GM12878 (cell line): ENCODE results near the gene LYPLAL1. TPM values are rescaled to one million over a fixed set of nuclear protein-coding genes. Genes with fewer than 3 reads are reported as not detected.
A peak's percentile ranks its signal among the peaks of the same experiment; 100 is the strongest.

Experiments used
- BACH1 ChIP-seq: fragments of 450-650 bp; IDR thresholded peaks from 2 replicates; pipeline ENCODE4 v1.6.1; 2017; ENCODE audit warnings: mild to moderate bottlenecking, borderline replicate concordance
- CBX3 ChIP-seq: fragments of 200-600 bp; sonication (generic); IDR thresholded peaks from 2 replicates; pipeline ENCODE4 v1.6.1; 2016; ENCODE audit warnings: low read depth, borderline replicate concordance
- E2F8 ChIP-seq: fragments of 450-650 bp; IDR thresholded peaks from 2 replicates; pipeline ENCODE4 v1.6.1; 2018; ENCODE audit warnings: mild to moderate bottlenecking, low read depth, moderate library complexity; ENCODE audit not compliant: partially characterized antibody
- FOXM1 ChIP-seq: IDR thresholded peaks from 2 replicates; pipeline ENCODE4 v1.6.1; 2012; ENCODE audit warnings: low read depth, mild to moderate bottlenecking, inconsistent platforms, low read length, moderate library complexity
- LARP7 ChIP-seq: fragments of 450-650 bp; IDR thresholded peaks from 2 replicates; pipeline ENCODE4 v1.6.1; 2017; ENCODE audit warnings: mild to moderate bottlenecking
- MTA2 ChIP-seq: fragments of 450-650 bp; IDR thresholded peaks from 2 replicates; pipeline ENCODE4 v1.6.1; 2016; ENCODE audit warnings: low read depth, mild to moderate bottlenecking, moderate library complexity
- MYB ChIP-seq: fragments of 150-350 bp; IDR thresholded peaks from 2 replicates; pipeline ENCODE4 v1.6.1; 2014; ENCODE audit warnings: mild to moderate bottlenecking, low read depth, low read length, borderline replicate concordance
- NFIC ChIP-seq: IDR thresholded peaks from 2 replicates; pipeline ENCODE4 v1.6.1; 2012; ENCODE audit warnings: low read depth, mild to moderate bottlenecking, inconsistent platforms, low read length, moderate library complexity
- NFYA ChIP-seq: IDR thresholded peaks from 2 replicates; pipeline ENCODE4 v1.6.1; 2011; ENCODE audit warnings: low read depth, mild to moderate bottlenecking, low read length, improper control_type of control experiment, borderline replicate concordance
- POU2F2 ChIP-seq: IDR thresholded peaks from 3 replicates; pipeline ENCODE4 v1.6.1; 2011; ENCODE audit warnings: low read depth, mild to moderate bottlenecking, low read length, borderline replicate concordance
- RCOR1 ChIP-seq: conservative IDR thresholded peaks from 2 replicates; pipeline ENCODE4 v1.6.1; 2012; ENCODE audit warnings: low read depth, low read length, improper control_type of control experiment
- REST ChIP-seq: IDR thresholded peaks from 2 replicates; pipeline ENCODE4 v1.6.1; 2012; ENCODE audit warnings: mild to moderate bottlenecking, low read depth, low read length
- RUNX3 ChIP-seq: IDR thresholded peaks from 2 replicates; pipeline ENCODE4 v1.6.1; 2012; ENCODE audit warnings: low read length, inconsistent platforms
- SPI1 ChIP-seq: IDR thresholded peaks from 2 replicates; pipeline ENCODE4 v1.6.1; 2011; ENCODE audit warnings: low read depth, mild to moderate bottlenecking, low read length, moderate library complexity, borderline replicate concordance; ENCODE audit not compliant: insufficient read depth
- SUZ12 ChIP-seq: fragments of 200-600 bp; sonication (generic); IDR thresholded peaks from one replicate; pipeline ENCODE4 v1.6.1; 2018; ENCODE audit warnings: antibody characterized with exemption, mild to moderate bottlenecking; ENCODE audit not compliant: unreplicated experiment
- TCF3 ChIP-seq: IDR thresholded peaks from 2 replicates; pipeline ENCODE4 v1.6.1; 2012; ENCODE audit warnings: low read depth, mild to moderate bottlenecking, low read length, borderline replicate concordance; ENCODE audit not compliant: insufficient read depth
- ZBED1 ChIP-seq: IDR thresholded peaks from 2 replicates; pipeline ENCODE4 v1.6.1; 2016; ENCODE audit warnings: borderline replicate concordance
- ZNF24 ChIP-seq: fragments of 450-650 bp; IDR thresholded peaks from 2 replicates; pipeline ENCODE4 v1.6.1; 2017; ENCODE audit warnings: antibody characterized with exemption, mild to moderate bottlenecking
- ZNF622 ChIP-seq: fragments of 450-650 bp; IDR thresholded peaks from 2 replicates; pipeline ENCODE4 v1.6.1; 2017; ENCODE audit warnings: mild to moderate bottlenecking, inconsistent platforms
- polyA plus RNA-seq, 11 experiments: library from polyadenylated mRNA; depleted of rRNA in 4 of 11; unstranded in 6 of 11; stranded (reverse) in 5 of 11; fragments of >200 nt; fragmentation: Nextera tagmentation in 4 of 11; fragmentation: Illumina TruSeq in 1 of 11; extraction: Ambion mirVana in 4 of 11; extraction: Trizol in 1 of 11; gene quantifications; 1 replicate in 1 of 11; 2 replicates in 10 of 11; pipeline versions ENCODE4 v1.2.1 to v1.2.3, GENCODE V29; 2011 to 2016; ENCODE audit warnings: inconsistent platforms in 2 of 11, missing spikeins in 2 of 11, low read depth in 1 of 11
- total RNA-seq, 4 experiments: library from RNA; depleted of rRNA in 3 of 4; stranded (reverse); fragments of >200 nt in 3 of 4; fragmentation: Illumina TruSeq in 1 of 4; extraction: Trizol in 1 of 4; gene quantifications; 2 replicates each; pipeline versions ENCODE4 v1.2.1 to v1.2.3, GENCODE V29; 2013 to 2021
- TF ChIP-seq, protein P1 (sequence below), 3 experiments: IDR thresholded peaks in 2 of 3; conservative IDR thresholded peaks in 1 of 3; 2 replicates each; pipeline ENCODE4 v1.5.1; 2011; ENCODE audit warnings: low read depth in 3 of 3, low read length in 3 of 3, mild to moderate bottlenecking in 3 of 3, control low read depth in 2 of 3, moderate library complexity in 2 of 3, inconsistent platforms in 1 of 3, mixed read lengths in 1 of 3; ENCODE audit not compliant: control insufficient read depth in 2 of 3, insufficient read depth in 1 of 3; ENCODE audit errors: extremely low read depth in 1 of 3
- TF ChIP-seq, protein P2 (sequence below): IDR thresholded peaks from 2 replicates; pipeline ENCODE4 v1.6.1; 2012; ENCODE audit warnings: low read depth, low read length, improper control_type of control experiment

The LYPLAL1 gene
- total and polyA plus RNA-seq, 10 of the 15 experiments (the other 5 are each of a cell fraction or from before 2014, with no cell fraction given): 19.4 to 112 (median 40.5) TPM

DNA sequence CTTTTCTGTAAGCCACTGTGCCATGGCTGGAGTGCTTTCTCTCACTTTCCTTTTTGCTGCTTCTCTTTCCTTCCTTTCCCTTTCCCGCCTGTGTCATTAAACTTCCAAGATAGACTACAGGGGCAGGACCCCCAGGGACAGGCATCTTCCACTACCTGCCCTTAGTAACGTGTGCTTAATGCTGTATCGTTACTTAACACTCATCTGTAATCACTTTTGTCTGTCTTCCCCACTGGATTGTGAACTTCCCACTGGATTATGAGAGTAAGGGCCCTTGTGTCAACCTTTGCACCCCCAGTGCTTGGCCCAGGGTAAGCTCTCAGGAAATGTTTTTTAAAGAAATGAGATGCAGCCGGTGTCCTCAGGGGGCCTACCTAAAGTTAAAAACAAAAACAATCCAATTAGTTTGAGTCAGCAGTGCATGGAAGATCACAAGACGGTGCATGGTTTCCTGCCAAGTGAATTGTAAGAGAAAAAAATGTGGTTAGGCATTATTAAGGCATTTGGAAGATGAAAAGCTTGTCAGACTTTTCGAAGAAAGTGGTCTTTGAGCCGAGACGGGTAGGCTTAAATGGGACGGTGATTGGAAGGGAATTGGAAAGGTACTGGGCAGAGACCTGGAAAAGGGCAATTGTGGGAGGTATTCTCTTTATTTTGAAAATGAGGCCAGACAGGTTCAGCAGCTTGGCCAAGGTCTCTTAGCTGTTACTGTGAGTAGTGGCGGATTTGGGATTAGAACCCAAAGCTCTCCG lies 958 bp downstream of the LYPLAL1 start (continued):
- no peak for TF ChIP-seq LARP7
- TF ChIP-seq NFIC: peak; percentile 46; the same call in 1 of the 2 replicates
- TF ChIP-seq, protein P1, sequence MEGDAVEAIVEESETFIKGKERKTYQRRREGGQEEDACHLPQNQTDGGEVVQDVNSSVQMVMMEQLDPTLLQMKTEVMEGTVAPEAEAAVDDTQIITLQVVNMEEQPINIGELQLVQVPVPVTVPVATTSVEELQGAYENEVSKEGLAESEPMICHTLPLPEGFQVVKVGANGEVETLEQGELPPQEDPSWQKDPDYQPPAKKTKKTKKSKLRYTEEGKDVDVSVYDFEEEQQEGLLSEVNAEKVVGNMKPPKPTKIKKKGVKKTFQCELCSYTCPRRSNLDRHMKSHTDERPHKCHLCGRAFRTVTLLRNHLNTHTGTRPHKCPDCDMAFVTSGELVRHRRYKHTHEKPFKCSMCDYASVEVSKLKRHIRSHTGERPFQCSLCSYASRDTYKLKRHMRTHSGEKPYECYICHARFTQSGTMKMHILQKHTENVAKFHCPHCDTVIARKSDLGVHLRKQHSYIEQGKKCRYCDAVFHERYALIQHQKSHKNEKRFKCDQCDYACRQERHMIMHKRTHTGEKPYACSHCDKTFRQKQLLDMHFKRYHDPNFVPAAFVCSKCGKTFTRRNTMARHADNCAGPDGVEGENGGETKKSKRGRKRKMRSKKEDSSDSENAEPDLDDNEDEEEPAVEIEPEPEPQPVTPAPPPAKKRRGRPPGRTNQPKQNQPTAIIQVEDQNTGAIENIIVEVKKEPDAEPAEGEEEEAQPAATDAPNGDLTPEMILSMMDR (IDR thresholded peaks at IDR 0.05 in 2 of 3, conservative IDR thresholded peaks at IDR 0.05 in 1 of 3; ENCODE audit: control insufficient read depth in 2 of 3, extremely low read depth in 1 of 3, insufficient read depth in 1 of 3, low read depth in 3 of 3, low read length in 3 of 3): no peak
- TF ChIP-seq ZNF24: peak; percentile 50; the same call in 1 of the 2 replicates
- no peak for TF ChIP-seq ZNF622
- TF ChIP-seq NFYA: no peak
- TF ChIP-seq SUZ12: no peak
- TF ChIP-seq CBX3: no peak
- TF ChIP-seq FOXM1: no peak
- no peak for TF ChIP-seq REST
- peak; percentile 99 for TF ChIP-seq MTA2
- TF ChIP-seq BACH1: peak; percentile 46
- TF ChIP-seq MYB: no peak
- TF ChIP-seq E2F8: no peak
- TF ChIP-seq, protein P2, sequence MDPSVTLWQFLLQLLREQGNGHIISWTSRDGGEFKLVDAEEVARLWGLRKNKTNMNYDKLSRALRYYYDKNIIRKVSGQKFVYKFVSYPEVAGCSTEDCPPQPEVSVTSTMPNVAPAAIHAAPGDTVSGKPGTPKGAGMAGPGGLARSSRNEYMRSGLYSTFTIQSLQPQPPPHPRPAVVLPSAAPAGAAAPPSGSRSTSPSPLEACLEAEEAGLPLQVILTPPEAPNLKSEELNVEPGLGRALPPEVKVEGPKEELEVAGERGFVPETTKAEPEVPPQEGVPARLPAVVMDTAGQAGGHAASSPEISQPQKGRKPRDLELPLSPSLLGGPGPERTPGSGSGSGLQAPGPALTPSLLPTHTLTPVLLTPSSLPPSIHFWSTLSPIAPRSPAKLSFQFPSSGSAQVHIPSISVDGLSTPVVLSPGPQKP: no peak
- no peak for TF ChIP-seq RCOR1
- TF ChIP-seq POU2F2: 0 out of 3 replicates have a peak, but pooled peaks have one; percentile 6
- no peak for TF ChIP-seq ZBED1
- no peak for TF ChIP-seq TCF3
- TF ChIP-seq RUNX3: peak; percentile 61
- TF ChIP-seq SPI1: no peak
